Stimulated activated CD8-positive, alpha-beta memory T cell treated with anti-CD3 and anti-CD28 coated beads, Interleukin-15, amount 100 ng/mL, for 48 hours (primary cell): ENCODE measurements around the gene INPP5F.

ENCODE experiments used
- DNase-seq, 2 donors: peaks; one replicate each; pipeline ENCODE4 v3.0.0-alpha.2; 2020; ENCODE audit warnings: low read depth in 2 of 2

Gene INPP5F

GRCh38 chr10:119817991-119818888 is 92.4 kb downstream of the INPP5F start:
- no peak for DNase-seq

DNA sequence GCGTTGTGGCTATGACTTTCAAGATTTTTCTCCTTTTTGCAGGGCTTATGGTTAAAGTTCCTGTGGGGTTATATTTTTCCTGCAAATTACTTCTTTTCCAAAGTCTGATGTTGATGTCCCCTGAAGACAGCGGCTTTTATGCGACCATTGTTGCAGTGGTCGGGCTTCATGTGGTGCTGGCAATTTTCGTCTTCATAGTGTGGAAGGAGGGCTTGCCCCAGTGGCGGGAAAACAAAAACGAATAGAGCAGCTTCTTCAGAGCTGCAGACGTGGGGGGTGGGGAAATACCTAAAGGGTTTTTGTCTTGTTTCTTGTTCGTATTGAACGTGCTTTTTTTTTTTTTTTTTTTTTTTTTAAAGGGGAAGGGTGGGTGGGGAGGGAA is 93.0 kb downstream of the INPP5F start:
- no peak for DNase-seq

DNA sequence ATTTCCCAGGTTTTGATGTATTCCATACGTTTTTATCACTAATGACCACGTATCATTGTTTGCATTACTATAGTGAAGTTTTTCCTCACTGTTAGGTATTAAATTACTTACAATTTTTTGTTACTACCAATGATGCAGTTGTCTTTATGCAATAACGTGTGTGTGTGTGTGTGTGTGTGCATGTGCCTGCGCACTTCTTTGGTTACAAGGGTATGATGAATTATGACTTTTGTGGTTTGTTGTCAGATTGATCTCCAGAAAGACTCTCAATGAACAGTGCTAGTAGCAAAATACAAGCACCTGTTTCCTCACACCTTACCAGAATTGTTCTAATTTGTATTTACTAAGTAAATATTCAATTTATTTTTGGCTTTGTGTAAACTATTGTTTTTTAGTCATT is 95.3 kb downstream of the INPP5F start:
- no peak for DNase-seq

DNA sequence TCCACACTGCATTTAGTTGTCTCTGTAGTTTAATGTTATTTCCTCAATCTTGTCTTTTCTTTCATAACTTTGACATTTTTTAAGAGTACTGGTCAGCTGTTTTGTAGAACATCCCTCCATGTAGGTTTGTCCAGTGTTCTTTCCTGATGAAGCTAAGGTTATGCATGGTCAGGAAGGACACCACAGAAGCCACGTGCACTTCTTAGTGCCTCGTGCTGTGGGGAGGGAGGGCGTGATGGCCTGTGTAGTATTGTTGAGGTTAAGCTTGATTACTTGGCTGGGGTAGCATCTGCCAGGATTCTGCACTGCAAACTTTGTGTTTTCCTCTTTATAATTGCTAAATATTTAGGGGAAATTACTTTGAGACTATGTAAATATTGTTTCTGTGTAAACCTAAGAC is 98.4 kb downstream of the INPP5F start:
- no peak for DNase-seq

DNA sequence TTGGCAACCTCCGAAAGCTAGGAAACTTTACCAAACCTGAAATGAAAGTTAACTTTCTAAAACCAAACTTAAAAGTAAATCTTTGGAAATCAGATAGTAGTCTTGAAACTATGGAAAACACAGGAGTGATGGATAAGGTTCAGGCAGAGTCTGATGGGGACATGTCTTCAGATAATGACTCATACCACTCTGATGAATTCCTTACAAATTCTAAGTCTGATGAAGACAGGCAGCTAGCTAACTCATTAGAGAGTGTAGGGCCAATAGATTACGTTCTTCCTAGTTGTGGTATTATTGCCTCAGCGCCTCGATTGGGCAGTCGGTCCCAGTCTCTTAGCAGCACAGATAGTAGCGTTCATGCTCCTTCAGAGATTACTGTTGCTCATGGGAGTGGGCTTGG is 100.9 kb downstream of the INPP5F start:
- DNase-seq, result no peak

DNA sequence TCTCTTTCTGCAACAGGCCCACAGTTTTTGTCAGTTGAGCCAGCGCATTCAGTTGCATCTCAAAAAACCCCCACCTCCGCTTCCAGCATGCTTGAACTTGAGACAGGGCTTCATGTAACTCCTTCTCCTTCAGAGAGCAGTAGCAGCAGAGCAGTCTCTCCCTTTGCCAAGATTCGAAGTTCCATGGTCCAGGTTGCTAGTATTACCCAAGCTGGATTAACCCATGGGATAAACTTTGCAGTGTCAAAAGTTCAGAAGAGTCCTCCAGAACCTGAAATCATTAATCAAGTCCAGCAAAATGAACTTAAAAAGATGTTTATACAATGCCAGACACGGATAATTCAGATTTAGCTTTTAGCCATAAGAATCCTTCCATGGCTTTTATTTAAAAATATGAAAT is 101.6 kb downstream of the INPP5F start:
- no peak for DNase-seq

GRCh38 chr10:119829429-119829828 is 103.6 kb downstream of the INPP5F start:
- no peak for DNase-seq

- DNase-seq, result no peak
These were observed 105.0 kb downstream of the INPP5F start for GRCh38 chr10:119830851-119831250.

DNA sequence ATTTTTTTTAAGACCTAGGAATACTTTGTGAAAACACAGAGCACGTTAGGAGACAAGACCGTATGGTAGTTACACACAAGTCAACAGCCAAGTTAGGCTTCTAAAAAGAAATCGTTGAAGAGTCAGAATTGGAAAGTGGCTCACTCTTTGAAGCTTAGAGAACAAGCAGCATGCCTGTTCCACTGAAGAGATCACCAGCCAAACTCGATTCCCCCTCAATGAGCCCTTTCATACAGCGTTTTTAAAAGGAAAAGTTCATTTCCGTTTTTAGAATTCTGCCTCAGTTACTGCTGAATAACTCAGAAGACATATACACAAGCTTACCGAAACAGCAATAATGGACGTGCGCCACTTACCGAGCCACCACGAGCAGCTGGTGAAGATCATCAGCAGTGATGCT is 105.8 kb downstream of the INPP5F start:
- no peak for DNase-seq

- no peak for DNase-seq
These were observed 107.1 kb downstream of the INPP5F start for GRCh38 chr10:119832951-119833350.

- no peak for DNase-seq
These were observed 108.3 kb downstream of the INPP5F start for GRCh38 chr10:119834188-119834587.

- no peak for DNase-seq
These were observed 119.8 kb downstream of the INPP5F start for GRCh38 chr10:119845656-119846055.

- DNase-seq, result no peak
These were observed 123.4 kb downstream of the INPP5F start for GRCh38 chr10:119849031-119849789.

GRCh38 chr10:119849944-119850343 is 124.1 kb downstream of the INPP5F start:
- no peak for DNase-seq

GRCh38 chr10:119852277-119852676 is 126.4 kb downstream of the INPP5F start:
- DNase-seq, result no peak

DNA sequence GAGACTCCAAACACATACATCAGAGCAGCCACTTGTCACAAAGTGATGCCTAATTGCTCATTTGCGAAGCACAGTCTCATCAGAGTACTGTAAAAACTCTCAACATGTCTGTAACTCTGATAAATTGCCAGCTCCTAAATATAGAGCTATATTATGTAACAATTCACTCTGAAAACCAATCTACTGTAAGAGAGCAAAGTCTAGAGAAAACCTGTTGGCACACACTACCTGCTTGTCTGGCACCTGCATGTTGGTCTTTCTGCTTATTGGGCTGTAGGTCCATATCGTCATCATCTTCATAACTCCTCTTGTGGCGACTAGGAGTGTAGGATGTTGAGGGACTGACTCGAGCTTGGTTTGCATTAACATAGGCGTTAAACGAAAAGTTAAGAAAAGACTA is 127.0 kb downstream of the INPP5F start:
- DNase-seq, result no peak

DNA sequence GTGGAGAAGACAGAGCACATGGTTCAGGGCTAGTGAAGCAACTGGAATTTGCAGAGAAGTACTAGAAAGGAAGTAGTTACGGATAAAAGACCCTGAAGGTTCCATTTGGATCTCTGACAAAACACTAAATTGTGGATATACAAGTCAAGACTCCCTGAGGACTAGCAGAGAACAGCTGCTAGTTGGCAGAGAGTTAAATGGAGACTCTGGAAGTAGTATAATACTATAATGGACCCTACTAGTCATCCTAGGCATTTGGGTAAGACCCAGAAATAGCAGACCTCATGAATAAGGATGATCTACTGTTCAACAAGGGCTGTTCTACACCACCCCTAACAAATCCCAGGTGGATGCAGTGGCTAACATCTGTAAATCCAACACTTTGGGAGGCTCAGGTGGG is 127.7 kb downstream of the INPP5F start:
- DNase-seq, result no peak

DNA sequence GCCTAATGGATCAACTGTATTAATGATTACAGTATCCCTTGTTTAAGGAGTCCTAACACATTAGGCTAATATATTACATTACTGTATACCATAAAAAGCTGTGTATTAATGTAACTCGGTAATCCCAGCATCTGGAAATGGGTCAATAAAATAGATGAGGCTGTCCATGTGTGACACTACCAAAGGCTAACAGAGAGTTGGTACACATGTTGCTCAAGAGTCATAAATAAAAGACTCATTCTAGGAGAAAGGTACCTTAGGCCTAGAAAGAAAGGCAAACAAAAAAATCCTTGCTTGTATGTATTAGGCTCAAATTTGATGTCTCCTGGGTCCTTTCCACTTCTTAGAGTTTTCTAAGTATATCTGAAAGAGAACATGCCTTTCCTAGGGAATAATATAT is 132.2 kb downstream of the INPP5F start:
- no peak for DNase-seq

DNA sequence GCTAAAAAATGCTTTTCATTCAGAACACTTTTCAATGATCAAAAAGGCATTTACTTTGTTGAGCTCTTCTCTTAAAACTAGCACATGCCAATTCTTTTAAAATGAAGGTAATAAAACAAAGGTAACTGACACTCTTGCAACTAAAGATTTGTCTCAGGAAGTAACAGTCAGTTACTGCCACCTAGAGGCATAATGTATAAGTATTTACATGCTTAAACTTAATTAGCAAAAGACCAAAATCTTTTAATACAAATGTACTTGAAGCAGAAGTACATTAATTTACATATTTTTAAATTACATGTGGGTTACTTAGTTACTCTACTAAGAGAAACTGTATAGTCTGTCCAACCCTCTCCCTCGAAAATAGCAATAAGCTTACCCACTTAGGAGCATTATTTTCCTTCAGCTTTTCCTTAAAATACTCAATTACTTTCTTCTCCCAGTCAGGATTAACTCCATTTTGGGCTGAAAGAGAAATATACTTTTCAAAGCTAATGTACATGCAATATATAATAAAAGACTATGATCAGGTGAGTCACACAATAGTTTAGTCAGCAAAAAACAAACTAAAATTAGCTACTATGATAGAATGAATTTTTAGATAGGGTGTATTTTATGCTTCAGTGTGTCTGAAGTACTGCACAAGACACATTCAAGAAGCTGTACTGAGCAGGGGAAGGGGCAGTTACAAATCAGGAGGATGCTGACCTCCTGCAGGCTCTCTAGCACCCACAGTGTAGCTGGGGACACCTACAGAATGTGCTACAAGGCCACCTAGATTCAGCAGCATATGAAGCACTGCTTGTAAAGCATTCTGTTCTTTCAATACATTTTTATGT is 133.8 kb downstream of the INPP5F start:
- DNase-seq, result no peak

DNA sequence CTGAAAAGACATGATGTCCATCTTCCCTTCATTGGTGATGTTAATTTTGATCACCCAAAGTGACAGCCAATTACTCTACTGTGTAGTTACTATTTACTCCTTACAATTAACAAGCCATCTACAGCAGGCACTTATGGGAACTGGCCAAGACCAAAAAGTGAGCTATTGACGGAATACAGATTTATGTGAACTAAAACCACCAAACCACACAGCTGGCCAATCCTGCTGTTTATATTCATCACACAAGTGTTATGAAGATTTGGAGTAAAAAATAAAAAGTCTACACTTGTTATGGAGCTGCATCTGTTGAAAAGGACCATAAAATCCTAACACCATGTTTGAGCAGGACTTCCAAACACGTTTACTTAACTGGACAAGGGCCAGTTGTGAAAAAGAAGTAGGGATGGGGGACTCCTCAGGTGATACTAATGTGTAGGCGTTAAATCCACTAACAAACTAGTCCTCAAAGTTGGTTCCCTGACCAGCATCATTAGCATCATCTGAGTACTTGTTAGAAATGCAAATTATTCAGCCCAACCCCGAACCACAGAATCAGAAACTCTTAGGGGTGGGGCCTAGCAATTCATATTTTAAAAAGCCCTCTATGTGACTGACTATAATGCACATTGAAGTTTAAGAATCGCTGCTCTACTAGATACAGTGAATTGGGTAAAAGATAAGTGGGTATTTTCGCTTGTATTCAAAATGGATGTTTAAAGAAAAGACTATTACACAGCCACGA is 135.2 kb downstream of the INPP5F start:
- no peak for DNase-seq

- no peak for DNase-seq
These were observed 136.7 kb downstream of the INPP5F start for GRCh38 chr10:119862524-119862923.
